ENCODE results near the gene IPO13. TPM values are rescaled to one million over a fixed set of nuclear protein-coding genes. Genes with fewer than 3 reads are reported as not detected.

Gene IPO13
- total RNA-seq, 1 experiment from 2014 or later, result 33.7 TPM

GRCh38 chr1:43994794-43995790, 48.3 kb downstream of the IPO13 start:
- peak; percentile 17 for ATAC-seq

GRCh38 chr1:43995984-43996732, 49.4 kb downstream of the IPO13 start:
- Histone ChIP-seq H3K4me3 (ENCODE audit: low read length) (no peak overlapping the region), H3F3A (ENCODE audit: low read length, unreplicated experiment) (no peaks in the 10 kb centered on the region), H3K9me2 (replicated peaks; ENCODE audit: low read length) (no peaks in the 10 kb centered on the region), H3K27me3 (ENCODE audit: low read length) (no peaks in the 10 kb centered on the region), H3K4me2 (ENCODE audit: low read length) (no peak overlapping the region), H3K9me3 (ENCODE audit: low read length) (no peaks in the 10 kb centered on the region), H4K20me1 (ENCODE audit: low read length) (no peaks in the 10 kb centered on the region), H3K27ac (ENCODE audit: low read length) (no peak overlapping the region), H3K9ac (ENCODE audit: low read length) (no peak overlapping the region), H3K4me1 (ENCODE audit: insufficient read depth, low read length) (peaks cover 10% of the 10 kb centered on the region; the same call in 1 of the 2 replicates), H3K36me3 (ENCODE audit: low read depth, low read length) (no peaks in the 10 kb centered on the region), H2AFZ (ENCODE audit: low read length) (no peak overlapping the region), H3K79me2 (ENCODE audit: low read length) (no peaks in the 10 kb centered on the region)
- ChIA-PET CTCF (no interaction called here), POLR2A (ENCODE audit: unreplicated experiment) (no interaction called here)
- TF ChIP-seq EZH2phosphoT487 (IDR thresholded peaks at IDR 0.05; ENCODE audit: borderline replicate concordance, low read length), result no peak
- no peak for TF ChIP-seq CTCF (conservative IDR thresholded peaks at IDR 0.05; ENCODE audit: low read depth, low read length)
- TF ChIP-seq EZH2 (IDR thresholded peaks at IDR 0.05; ENCODE audit: low read length, unreplicated experiment), result no peak
- intact Hi-C loops (cut with micrococcal nuclease), result no loop called here
- ATAC-seq, result no peak
- DNase-seq, result no peak
- no TSS peak for BruUV-seq (replicated peaks)

More at GRCh38 chr1:43994794-43995790, 48.3 kb downstream of the IPO13 start:
- Histone ChIP-seq H3K9me2 (replicated peaks; ENCODE audit: low read length) (no peaks in the 10 kb centered on the region), H3K27ac (ENCODE audit: low read length) (no peak overlapping the region), H3K4me3 (ENCODE audit: low read length) (no peak overlapping the region), H3K4me1 (ENCODE audit: insufficient read depth, low read length) (peaks cover 19% of the 10 kb centered on the region), H3K27me3 (ENCODE audit: low read length) (no peaks in the 10 kb centered on the region), H3F3A (ENCODE audit: low read length, unreplicated experiment) (no peaks in the 10 kb centered on the region), H3K9me3 (ENCODE audit: low read length) (no peaks in the 10 kb centered on the region), H3K36me3 (ENCODE audit: low read depth, low read length) (no peaks in the 10 kb centered on the region), H3K4me2 (ENCODE audit: low read length) (no peak overlapping the region), H3K9ac (ENCODE audit: low read length) (no peak overlapping the region), H3K79me2 (ENCODE audit: low read length) (no peaks in the 10 kb centered on the region), H2AFZ (ENCODE audit: low read length) (no peak overlapping the region), H4K20me1 (ENCODE audit: low read length) (no peaks in the 10 kb centered on the region)
- POLR2A ChIA-PET (ENCODE audit: unreplicated experiment), result interaction anchor here (0.6 kb wide), 1 partner anchor 404 kb away, joined by 6 read pairs; no protein-coding TSS in a partner anchor
- intact Hi-C loops (cut with micrococcal nuclease), result loop anchor here (5.0 kb wide), 1 partner anchor 42 kb away; no protein-coding TSS in a partner anchor
- BruUV-seq (replicated peaks), result no TSS peak
- peak; percentile 49 for DNase-seq
- CTCF ChIA-PET, result interaction anchor here (0.6 to 0.7 kb wide), 2 partner anchors 41 to 53 kb away, joined by 3 to 4 read pairs; no protein-coding TSS in a partner anchor
- TF ChIP-seq EZH2phosphoT487 (IDR thresholded peaks at IDR 0.05; ENCODE audit: borderline replicate concordance, low read length) (no peak), CTCF (conservative IDR thresholded peaks at IDR 0.05; ENCODE audit: low read depth, low read length) (peak; percentile 59)
